Stomach (tissue), 4 donors: ENCODE measurements around the gene CCND2.

Experiments
- CTCF ChIP-seq, 7 experiments: fragments of 450-650 bp in 4 of 7; fragments of 200-600 bp in 3 of 7; sonication (generic) in 3 of 7; IDR thresholded peaks; one replicate each; pipeline ENCODE4 v1.5.1; 2016 to 2019; ENCODE audit warnings: antibody characterized with exemption in 7 of 7, control low read depth in 2 of 7, mild to moderate bottlenecking in 1 of 7
- POLR2A ChIP-seq, 4 donors: fragments of 450-650 bp; IDR thresholded peaks; one replicate each; pipeline ENCODE4 v1.6.1; 2016; ENCODE audit warnings: antibody characterized with exemption in 4 of 4, control low read depth in 2 of 4, mild to moderate bottlenecking in 1 of 4, moderate library complexity in 1 of 4

GRCh38 chr12:4274396-4275015, 944 bp downstream of the CCND2 start:
- TF ChIP-seq POLR2A (IDR thresholded peaks at IDR 0.05): no peak
- TF ChIP-seq CTCF (IDR thresholded peaks at IDR 0.05): no peak
